IPS-18c (cell line): ENCODE data around the gene MYOZ2.

ENCODE experiments used
- H3K4me3 ChIP-seq: 2 replicates; pipeline ENCODE4 v1.7.0; 2013; ENCODE audit warnings: low read depth, mild to moderate bottlenecking, low read length, moderate library complexity; ENCODE audit not compliant: insufficient read depth
- H3K9me3 ChIP-seq: one replicate; pipeline ENCODE4 v1.6.1; 2013; ENCODE audit warnings: mild to moderate bottlenecking, low read length, moderate library complexity; ENCODE audit not compliant: control insufficient read depth, insufficient read depth

Gene MYOZ2

GRCh38 chr4:119212234-119212963 lies 76.8 kb downstream of the MYOZ2 start, which contains the start of gene USP53:
Gene USP53, plus strand, starts transcription at chr4:119212713. Its CDS starts 27,047 bp downstream, at chr4:119239760.
- Histone ChIP-seq H3K9me3 (no peaks in the 10 kb centered on the region), H3K4me3 (peak within 1 kb of the TSS; percentile 92)

- Histone ChIP-seq H3K9me3 (no peaks in the 10 kb centered on the region), H3K4me3 (peak overlapping the region; percentile 92)
These were observed 77.5 kb downstream of the MYOZ2 start for GRCh38 chr4:119212964-119213606.

GRCh38 chr4:119218093-119218492 lies 82.5 kb downstream of the MYOZ2 start:
- Histone ChIP-seq H3K4me3 (no peak overlapping the region), H3K9me3 (no peaks in the 10 kb centered on the region)

- Histone ChIP-seq H3K4me3 (no peak overlapping the region), H3K9me3 (no peaks in the 10 kb centered on the region)
These were observed 85.8 kb downstream of the MYOZ2 start for GRCh38 chr4:119221412-119221811.

GRCh38 chr4:119227690-119228089 lies 92.1 kb downstream of the MYOZ2 start:
- H3K9me3 ChIP-seq, result no peaks in the 10 kb centered on the region
- H3K4me3 ChIP-seq, result no peak overlapping the region

GRCh38 chr4:119228406-119228805 lies 92.8 kb downstream of the MYOZ2 start:
- Histone ChIP-seq H3K4me3 (no peak overlapping the region), H3K9me3 (no peaks in the 10 kb centered on the region)

- no peaks in the 10 kb centered on the region for H3K9me3 ChIP-seq
- no peak overlapping the region for H3K4me3 ChIP-seq
These were observed 94.5 kb downstream of the MYOZ2 start for GRCh38 chr4:119229908-119230687.

GRCh38 chr4:119231491-119231890 lies 95.9 kb downstream of the MYOZ2 start:
- H3K4me3 ChIP-seq, result no peak overlapping the region
- no peaks in the 10 kb centered on the region for H3K9me3 ChIP-seq

- H3K4me3 ChIP-seq, result no peak overlapping the region
- no peaks in the 10 kb centered on the region for H3K9me3 ChIP-seq
These were observed 96.7 kb downstream of the MYOZ2 start for GRCh38 chr4:119232286-119232685.

- Histone ChIP-seq H3K4me3 (no peak overlapping the region), H3K9me3 (no peaks in the 10 kb centered on the region)
These were observed 97.6 kb downstream of the MYOZ2 start for GRCh38 chr4:119233191-119233590.

GRCh38 chr4:119233750-119234149 lies 98.1 kb downstream of the MYOZ2 start:
- Histone ChIP-seq H3K4me3 (no peak overlapping the region), H3K9me3 (no peaks in the 10 kb centered on the region)

GRCh38 chr4:119237201-119237600 lies 101.6 kb downstream of the MYOZ2 start:
- no peaks in the 10 kb centered on the region for H3K9me3 ChIP-seq
- no peak overlapping the region for H3K4me3 ChIP-seq
